ENCODE results near the gene CHI3L1.

DNA sequence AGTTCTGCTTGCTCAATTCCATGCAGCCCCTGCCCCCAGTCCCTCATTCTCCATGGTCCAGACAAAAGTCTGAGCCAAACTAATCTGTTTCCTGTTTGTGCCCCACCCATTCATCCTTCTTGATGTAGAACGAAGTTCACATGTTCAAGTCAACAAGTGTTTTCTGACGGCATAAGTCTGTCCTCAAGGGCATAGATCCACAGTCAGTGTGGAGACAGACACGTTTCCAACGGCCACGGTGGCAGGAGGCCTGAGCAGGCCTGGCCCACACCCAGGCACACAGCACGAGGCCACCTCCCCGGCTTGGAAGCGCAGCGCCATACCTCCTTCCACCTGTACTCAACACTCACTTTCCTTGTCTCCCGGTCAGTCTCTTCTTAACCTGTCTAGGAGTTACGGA is 42.9 kb downstream of the CHI3L1 start:
- TF ChIP-seq, protein P1, sequence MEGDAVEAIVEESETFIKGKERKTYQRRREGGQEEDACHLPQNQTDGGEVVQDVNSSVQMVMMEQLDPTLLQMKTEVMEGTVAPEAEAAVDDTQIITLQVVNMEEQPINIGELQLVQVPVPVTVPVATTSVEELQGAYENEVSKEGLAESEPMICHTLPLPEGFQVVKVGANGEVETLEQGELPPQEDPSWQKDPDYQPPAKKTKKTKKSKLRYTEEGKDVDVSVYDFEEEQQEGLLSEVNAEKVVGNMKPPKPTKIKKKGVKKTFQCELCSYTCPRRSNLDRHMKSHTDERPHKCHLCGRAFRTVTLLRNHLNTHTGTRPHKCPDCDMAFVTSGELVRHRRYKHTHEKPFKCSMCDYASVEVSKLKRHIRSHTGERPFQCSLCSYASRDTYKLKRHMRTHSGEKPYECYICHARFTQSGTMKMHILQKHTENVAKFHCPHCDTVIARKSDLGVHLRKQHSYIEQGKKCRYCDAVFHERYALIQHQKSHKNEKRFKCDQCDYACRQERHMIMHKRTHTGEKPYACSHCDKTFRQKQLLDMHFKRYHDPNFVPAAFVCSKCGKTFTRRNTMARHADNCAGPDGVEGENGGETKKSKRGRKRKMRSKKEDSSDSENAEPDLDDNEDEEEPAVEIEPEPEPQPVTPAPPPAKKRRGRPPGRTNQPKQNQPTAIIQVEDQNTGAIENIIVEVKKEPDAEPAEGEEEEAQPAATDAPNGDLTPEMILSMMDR (IDR thresholded peaks at IDR 0.05) = no peak
- no peak for TF ChIP-seq POLR2A (IDR thresholded peaks at IDR 0.05)

Measured in transverse colon (tissue), 3 donors.